Esophagus squamous epithelium (tissue), 5 donors: ENCODE data around the gene GMCL2. TPM values are rescaled to one million over a fixed set of nuclear protein-coding genes. Genes with fewer than 3 reads are reported as not detected.
A peak's percentile ranks its signal among the peaks of the same experiment; 100 is the strongest.

Experiments
- DNase-seq: peaks from one replicate; lab custom pipeline; 2025; lab: John Stamatoyannopoulos, UW
- H3K27ac ChIP-seq, 4 donors: fragments of 200-600 bp; sonication (generic); one replicate each; pipeline ENCODE4 v1.5.1; 2016 to 2019; ENCODE audit warnings: mild to moderate bottlenecking in 1 of 4
- H3K27me3 ChIP-seq, 4 donors: fragments of 200-600 bp; sonication (generic); 1 replicate in 3 of 4; 2 replicates in 1 of 4; pipeline versions ENCODE4 v1.5.1 to v1.6.0; 2017 to 2021; ENCODE audit warnings: antibody characterized with exemption in 1 of 4
- H3K36me3 ChIP-seq, 3 donors: fragments of 200-600 bp; sonication (generic); one replicate each; pipeline ENCODE4 v1.5.1; 2016 to 2019
- H3K4me1 ChIP-seq, 3 donors: fragments of 200-600 bp; sonication (generic); one replicate each; pipeline ENCODE4 v1.5.1; 2017 to 2019
- H3K4me3 ChIP-seq, 4 donors: fragments of 200-600 bp; sonication (generic); 1 replicate in 3 of 4; 2 replicates in 1 of 4; pipeline ENCODE4 v1.5.1; 2016 to 2019; ENCODE audit warnings: mild to moderate bottlenecking in 2 of 4, moderate library complexity in 1 of 4
- H3K9me3 ChIP-seq, 3 donors: fragments of 200-600 bp; sonication (generic); one replicate each; pipeline ENCODE4 v1.5.1; 2016 to 2019
- POLR2A ChIP-seq, 4 donors: fragments of 450-650 bp; IDR thresholded peaks; one replicate each; pipeline ENCODE4 v1.6.1; 2017; ENCODE audit warnings: antibody characterized with exemption in 4 of 4, mild to moderate bottlenecking in 4 of 4, moderate library complexity in 3 of 4
- WGBS, 2 donors: methylation state at CpG; one replicate each; pipeline ENCODE4 v1.1.5; 2018; 5-methylcytosine and 5-hydroxymethylcytosine counted together
- intact Hi-C: fragments of 100-400 bp; cut with DNase I; formaldehyde crosslinking; loops from one replicate; pipeline ENCODE4 v1.15.0; 2022
- total RNA-seq, 4 donors: library from RNA; depleted of rRNA; stranded (reverse); fragments of >200 nt; gene quantifications; one replicate each; pipeline ENCODE4 v1.1.0, GENCODE V29; 2016
- TF ChIP-seq, protein P1 (sequence below), 6 experiments: fragments of 450-650 bp in 4 of 6; fragments of 200-600 bp in 2 of 6; sonication (generic) in 2 of 6; IDR thresholded peaks; one replicate each; pipeline ENCODE4 v1.5.1; 2016 to 2019; ENCODE audit warnings: antibody characterized with exemption in 6 of 6, mild to moderate bottlenecking in 4 of 6, moderate library complexity in 4 of 6
- donor health status: DM: yes; HTN: yes; CAD: no.

The GMCL2 gene
- total RNA-seq, 4 donors from 2014 or later = not detected

DNA sequence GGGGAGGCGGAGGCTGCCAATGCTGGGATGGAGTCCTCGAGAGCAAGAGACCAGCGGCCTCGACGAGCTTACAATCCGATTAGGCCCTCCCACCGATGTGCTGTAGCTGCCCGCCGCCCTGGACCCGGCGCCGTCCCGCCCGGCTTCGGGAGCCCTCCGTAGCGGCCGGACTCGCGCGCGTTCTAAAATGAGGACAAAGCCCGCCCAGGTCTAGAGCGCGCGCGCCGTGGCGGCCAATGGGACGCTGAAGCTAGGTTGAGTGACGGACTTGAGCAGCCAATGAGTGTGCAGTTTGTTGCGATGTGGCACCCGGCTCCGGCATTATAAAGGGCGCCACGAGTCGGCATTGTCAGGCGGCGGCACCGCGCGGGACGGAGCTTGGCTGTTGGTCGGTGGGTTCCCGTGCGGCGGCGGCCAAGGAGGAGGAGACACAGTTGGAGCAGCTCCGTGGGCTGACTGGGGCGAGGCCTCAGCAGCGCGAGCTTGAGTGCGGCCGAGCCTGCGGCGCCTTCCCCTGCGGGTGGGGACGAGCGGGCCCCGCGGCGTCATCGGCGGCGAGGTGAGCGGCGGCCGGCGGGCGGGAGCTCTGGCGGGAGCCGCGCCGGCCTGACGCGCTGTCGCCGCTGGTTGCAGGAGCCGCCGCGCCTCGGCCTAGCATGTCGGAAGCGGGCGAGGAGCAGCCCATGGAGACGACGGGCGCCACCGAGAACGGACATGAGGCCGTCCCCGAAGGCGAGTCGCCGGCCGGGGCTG lies 17.2 kb upstream of the GMCL2 start, which contains the start of gene HNRNPAB:
HNRNPAB (plus strand) TSS at position 352 of the 753 bp plus-strand sequence; CDS start at position 657, 305 bp downstream.
- peak within 1 kb of the TSS; percentile 78 to 100 (median 92) for H3K4me3 ChIP-seq

DNA sequence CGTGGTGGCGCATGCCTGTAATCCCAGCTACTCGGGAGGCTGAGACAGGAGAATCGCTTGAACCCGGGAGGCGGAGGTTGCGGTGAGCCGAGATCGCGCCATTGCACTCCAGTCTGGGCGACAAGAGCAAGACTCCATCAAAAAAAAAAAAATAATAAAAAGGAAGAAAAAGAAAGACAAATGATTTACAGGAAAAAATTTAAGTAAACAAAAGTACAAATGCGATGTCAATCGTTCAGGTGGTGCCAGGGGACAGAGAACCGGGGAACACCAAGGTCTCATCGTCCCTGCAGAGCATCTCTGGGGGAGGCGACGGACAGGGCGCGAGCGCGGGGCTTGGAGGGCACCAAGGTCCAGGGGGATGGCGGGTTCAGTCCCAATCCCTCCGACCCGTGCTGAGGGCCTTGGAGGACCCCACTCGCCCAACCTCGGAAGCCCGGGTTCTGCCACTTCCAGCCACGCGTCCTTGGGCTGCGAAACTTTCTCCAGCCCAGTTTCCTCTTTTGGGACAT lies 16.6 kb upstream of the GMCL2 start:
- 11 to 27% methylated on average over 22 to 24 of the region's 30 CpGs for WGBS, 2 donors
- TF ChIP-seq, protein P1, sequence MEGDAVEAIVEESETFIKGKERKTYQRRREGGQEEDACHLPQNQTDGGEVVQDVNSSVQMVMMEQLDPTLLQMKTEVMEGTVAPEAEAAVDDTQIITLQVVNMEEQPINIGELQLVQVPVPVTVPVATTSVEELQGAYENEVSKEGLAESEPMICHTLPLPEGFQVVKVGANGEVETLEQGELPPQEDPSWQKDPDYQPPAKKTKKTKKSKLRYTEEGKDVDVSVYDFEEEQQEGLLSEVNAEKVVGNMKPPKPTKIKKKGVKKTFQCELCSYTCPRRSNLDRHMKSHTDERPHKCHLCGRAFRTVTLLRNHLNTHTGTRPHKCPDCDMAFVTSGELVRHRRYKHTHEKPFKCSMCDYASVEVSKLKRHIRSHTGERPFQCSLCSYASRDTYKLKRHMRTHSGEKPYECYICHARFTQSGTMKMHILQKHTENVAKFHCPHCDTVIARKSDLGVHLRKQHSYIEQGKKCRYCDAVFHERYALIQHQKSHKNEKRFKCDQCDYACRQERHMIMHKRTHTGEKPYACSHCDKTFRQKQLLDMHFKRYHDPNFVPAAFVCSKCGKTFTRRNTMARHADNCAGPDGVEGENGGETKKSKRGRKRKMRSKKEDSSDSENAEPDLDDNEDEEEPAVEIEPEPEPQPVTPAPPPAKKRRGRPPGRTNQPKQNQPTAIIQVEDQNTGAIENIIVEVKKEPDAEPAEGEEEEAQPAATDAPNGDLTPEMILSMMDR (IDR thresholded peaks at IDR 0.05) = no peak
- no peak for TF ChIP-seq POLR2A (IDR thresholded peaks at IDR 0.05)
- no peaks in the 10 kb centered on the region for H3K9me3 ChIP-seq
- H3K4me1 ChIP-seq = peaks cover 19 to 73% (median 35%) of the 10 kb centered on the region in 3 donors
- H3K27me3 ChIP-seq = no peaks in the 10 kb centered on the region
- H3K27ac ChIP-seq = peak overlapping the region; percentile 86 to 99 (median 94)
- DNase-seq = no peak
- H3K36me3 ChIP-seq = peaks cover 0 to 24% (median 9%) of the 10 kb centered on the region in 3 donors
- intact Hi-C loops = no loop called here
- H3K4me3 ChIP-seq = peak overlapping the region; percentile 78 to 100 (median 92)

More for the DNA sequence above, 17.2 kb upstream of the GMCL2 start, which contains the start of gene HNRNPAB:
- intact Hi-C loops = no loop called here
- no CpG with 5 or more reads among the region's 96 CpGs for WGBS, 2 donors
- DNase-seq = peak; percentile 77
- peaks cover under 1 to 30% (median 15%) of the 10 kb centered on the region in 3 donors for H3K36me3 ChIP-seq
- TF ChIP-seq, protein P1 (IDR thresholded peaks at IDR 0.05) = peak in 2 of 6 experiments; percentile 7 to 8
- TF ChIP-seq POLR2A (IDR thresholded peaks at IDR 0.05) = peak in 3 of 4 donors; percentile 75 to 100 (median 99)
- H3K27me3 ChIP-seq = no peaks in the 10 kb centered on the region
- H3K9me3 ChIP-seq = no peaks in the 10 kb centered on the region
- peak within 1 kb of the TSS; percentile 86 to 99 (median 94) for H3K27ac ChIP-seq
- peaks cover 19 to 76% (median 35%) of the 10 kb centered on the region in 3 donors for H3K4me1 ChIP-seq

DNA sequence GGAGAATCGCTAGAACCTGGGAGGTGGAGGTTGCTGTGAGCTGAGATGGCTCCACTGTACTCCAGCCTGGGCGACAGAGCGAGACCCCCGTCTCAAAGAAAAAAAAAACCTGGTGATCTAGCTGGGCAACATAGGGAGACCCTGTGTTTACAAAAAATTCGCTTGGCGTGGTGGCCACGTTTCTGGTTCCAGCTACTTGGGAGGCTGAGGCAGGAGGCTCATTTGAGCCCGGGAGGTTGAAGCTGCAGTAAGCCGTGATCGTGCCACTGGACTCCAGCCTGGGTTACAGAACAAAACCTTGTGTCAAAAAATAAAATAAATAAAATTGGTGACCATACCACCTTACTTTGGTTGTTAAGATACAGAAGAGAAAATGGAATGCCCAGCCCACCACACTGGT lies 15.4 kb upstream of the GMCL2 start:
- no peaks in the 10 kb centered on the region for H3K9me3 ChIP-seq
- WGBS, 2 donors = 92 to 94% methylated on average over 10 of the region's 10 CpGs
- peaks cover 19 to 61% (median 29%) of the 10 kb centered on the region in 3 donors for H3K4me1 ChIP-seq
- DNase-seq = no peak
- no peak overlapping the region for H3K4me3 ChIP-seq
- H3K27me3 ChIP-seq = no peaks in the 10 kb centered on the region
- H3K36me3 ChIP-seq = peaks cover 0 to 12% (median 9%) of the 10 kb centered on the region in 3 donors
- TF ChIP-seq, protein P1 (IDR thresholded peaks at IDR 0.05) = no peak
- no peak for TF ChIP-seq POLR2A (IDR thresholded peaks at IDR 0.05)
- intact Hi-C loops = no loop called here
- no peak overlapping the region for H3K27ac ChIP-seq

DNA sequence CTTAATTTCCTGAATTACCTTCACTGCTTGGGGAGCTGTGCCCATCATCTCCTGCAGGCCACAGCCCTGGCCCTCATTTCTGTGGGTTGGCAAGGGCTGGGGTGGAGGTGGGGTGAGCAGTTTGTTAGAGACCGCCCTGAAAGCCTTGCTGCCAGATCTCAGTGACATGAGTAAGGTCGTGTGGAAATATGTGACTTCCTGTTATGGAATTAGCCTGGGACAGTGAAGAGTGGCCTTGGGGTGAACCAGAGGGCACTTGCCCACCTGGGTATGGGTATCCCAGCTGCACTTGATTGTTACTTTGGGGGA lies 14.7 kb upstream of the GMCL2 start:
- 20 to 31% methylated on average over 1 to 2 of the region's 2 CpGs for WGBS, 2 donors

More for the DNA sequence above, 14.7 kb upstream of the GMCL2 start:
- peaks cover 0 to 5% (median 5%) of the 10 kb centered on the region in 3 donors for H3K36me3 ChIP-seq
- intact Hi-C loops = no loop called here
- H3K9me3 ChIP-seq = no peaks in the 10 kb centered on the region
- H3K27ac ChIP-seq = peak overlapping the region in 1 of 4 donors; percentile 61
- DNase-seq = no peak
- peaks cover 13 to 54% (median 23%) of the 10 kb centered on the region in 3 donors for H3K4me1 ChIP-seq
- TF ChIP-seq POLR2A (IDR thresholded peaks at IDR 0.05) = no peak
- TF ChIP-seq, protein P1 (IDR thresholded peaks at IDR 0.05) = no peak
- H3K4me3 ChIP-seq = no peak overlapping the region
- H3K27me3 ChIP-seq = no peaks in the 10 kb centered on the region
